Mesothelial cell of epicardium (in vitro differentiated cells): Measurements from ENCODE around the gene PPY. TPM values are rescaled to one million over a fixed set of nuclear protein-coding genes. Genes with fewer than 3 reads are reported as not detected.

ENCODE experiments used
- DNase-seq, 2 experiments: peaks; one replicate each; pipeline ENCODE4 v3.0.0; 2021; ENCODE audit warnings: low spot score in 2 of 2; ENCODE audit not compliant: unreplicated experiment in 2 of 2
- H3K27ac Mint-ChIP-seq: 2 replicates; pipeline ENCODE4 v1.8.0; 2021; ENCODE audit warnings: mixed read lengths
- H3K27me3 Mint-ChIP-seq: 2 replicates; pipeline ENCODE4 v1.8.0; 2021; ENCODE audit warnings: low read depth, mixed read lengths
- H3K36me3 Mint-ChIP-seq: 2 replicates; pipeline ENCODE4 v1.8.0; 2021; ENCODE audit warnings: mixed read lengths
- H3K4me1 Mint-ChIP-seq: 2 replicates; pipeline ENCODE4 v1.8.0; 2021; ENCODE audit warnings: mixed read lengths
- H3K4me3 Mint-ChIP-seq: 2 replicates; pipeline ENCODE4 v1.8.0; 2021; ENCODE audit warnings: mild to moderate bottlenecking, moderate library complexity, mixed read lengths
- H3K9me3 Mint-ChIP-seq: 2 replicates; pipeline ENCODE4 v1.8.0; 2021; ENCODE audit warnings: mixed read lengths
- total RNA-seq: library from RNA; stranded (reverse); gene quantifications from 3 replicates; pipeline ENCODE4 v1.2.1, GENCODE V29; 2021
- TF ChIP-seq, protein P1 (sequence below): fragments of 200-600 bp; sonication (generic); IDR thresholded peaks from one replicate; pipeline ENCODE4 v1.5.0; 2021; ENCODE audit warnings: antibody characterized with exemption; ENCODE audit not compliant: unreplicated experiment

PPY gene, protein sequence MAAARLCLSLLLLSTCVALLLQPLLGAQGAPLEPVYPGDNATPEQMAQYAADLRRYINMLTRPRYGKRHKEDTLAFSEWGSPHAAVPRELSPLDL
- total RNA-seq: not detected in 3 replicates

DNA sequence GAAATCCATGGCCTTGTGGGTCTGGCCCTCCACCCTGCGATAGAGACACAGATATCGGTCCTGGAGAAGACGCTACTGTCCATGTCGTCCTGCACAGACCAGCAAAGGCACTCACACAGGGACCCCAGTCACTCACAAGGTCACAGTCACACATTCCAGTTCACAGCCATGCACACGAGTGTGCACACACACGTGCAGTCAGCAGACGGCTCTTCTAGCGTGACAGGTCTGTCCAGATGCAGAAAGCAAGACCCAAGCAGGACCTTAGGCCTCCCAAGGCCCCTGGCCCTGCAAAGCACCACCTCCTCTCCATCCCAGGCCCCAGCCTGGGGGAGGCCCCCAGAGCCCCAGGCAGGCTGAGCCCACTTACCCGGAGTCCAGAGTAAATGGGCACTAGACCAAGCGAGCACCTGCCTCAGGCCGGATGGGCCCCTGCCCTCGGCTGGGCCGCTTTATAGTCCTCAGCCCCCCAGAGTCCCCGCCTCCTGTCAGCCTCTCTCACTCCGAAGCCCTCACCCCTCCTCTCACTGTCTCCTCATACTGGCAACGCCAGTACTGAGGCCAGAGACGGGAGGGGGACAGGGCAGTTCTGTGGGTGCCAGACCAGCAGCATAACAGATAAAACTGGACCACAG lies at the start of gene PPY:
TSS of gene PPY (minus strand) at position 426 of the 635 bp plus-strand sequence. CDS start 822 bp downstream, outside the sequence.
- peaks cover 14% of the 10 kb centered on the region for H3K4me1 Mint-ChIP-seq
- TF ChIP-seq, protein P1, sequence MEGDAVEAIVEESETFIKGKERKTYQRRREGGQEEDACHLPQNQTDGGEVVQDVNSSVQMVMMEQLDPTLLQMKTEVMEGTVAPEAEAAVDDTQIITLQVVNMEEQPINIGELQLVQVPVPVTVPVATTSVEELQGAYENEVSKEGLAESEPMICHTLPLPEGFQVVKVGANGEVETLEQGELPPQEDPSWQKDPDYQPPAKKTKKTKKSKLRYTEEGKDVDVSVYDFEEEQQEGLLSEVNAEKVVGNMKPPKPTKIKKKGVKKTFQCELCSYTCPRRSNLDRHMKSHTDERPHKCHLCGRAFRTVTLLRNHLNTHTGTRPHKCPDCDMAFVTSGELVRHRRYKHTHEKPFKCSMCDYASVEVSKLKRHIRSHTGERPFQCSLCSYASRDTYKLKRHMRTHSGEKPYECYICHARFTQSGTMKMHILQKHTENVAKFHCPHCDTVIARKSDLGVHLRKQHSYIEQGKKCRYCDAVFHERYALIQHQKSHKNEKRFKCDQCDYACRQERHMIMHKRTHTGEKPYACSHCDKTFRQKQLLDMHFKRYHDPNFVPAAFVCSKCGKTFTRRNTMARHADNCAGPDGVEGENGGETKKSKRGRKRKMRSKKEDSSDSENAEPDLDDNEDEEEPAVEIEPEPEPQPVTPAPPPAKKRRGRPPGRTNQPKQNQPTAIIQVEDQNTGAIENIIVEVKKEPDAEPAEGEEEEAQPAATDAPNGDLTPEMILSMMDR: no peak

DNA sequence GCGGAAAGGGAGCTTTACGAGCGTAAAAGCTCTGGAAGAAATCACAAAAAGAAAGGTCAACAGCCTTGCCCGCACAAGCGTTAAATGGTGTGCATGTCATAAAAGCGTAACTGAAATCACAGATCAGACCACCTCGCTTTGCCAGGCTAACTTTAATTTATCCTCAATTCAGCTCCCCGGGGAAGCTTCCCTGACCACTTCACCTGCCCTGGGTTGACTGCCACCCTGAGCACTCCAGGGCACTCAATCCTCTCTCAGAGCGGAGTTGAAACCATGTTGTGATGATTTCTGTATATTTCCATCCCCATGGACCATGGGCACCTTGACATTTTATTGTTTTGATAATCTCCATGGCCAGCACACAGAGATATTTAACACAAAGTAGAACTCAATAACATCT lies 46.0 kb upstream of the PPY start:
- H3K4me3 Mint-ChIP-seq: no peak overlapping the region
- DNase-seq: no peak
- H3K9me3 Mint-ChIP-seq: no peaks in the 10 kb centered on the region
- H3K27me3 Mint-ChIP-seq: peaks cover 57% of the 10 kb centered on the region
- H3K36me3 Mint-ChIP-seq: no peaks in the 10 kb centered on the region
- TF ChIP-seq, protein P1: no peak
- no peak overlapping the region for H3K27ac Mint-ChIP-seq
- no peaks in the 10 kb centered on the region for H3K4me1 Mint-ChIP-seq

More for the DNA sequence above, at the start of gene PPY:
- no peak for DNase-seq
- peaks cover 20% of the 10 kb centered on the region for H3K27me3 Mint-ChIP-seq
- no peaks in the 10 kb centered on the region for H3K9me3 Mint-ChIP-seq
- H3K4me3 Mint-ChIP-seq: no peak within 1 kb of the TSS
- H3K27ac Mint-ChIP-seq: no peak within 1 kb of the TSS
- no peaks in the 10 kb centered on the region for H3K36me3 Mint-ChIP-seq

DNA sequence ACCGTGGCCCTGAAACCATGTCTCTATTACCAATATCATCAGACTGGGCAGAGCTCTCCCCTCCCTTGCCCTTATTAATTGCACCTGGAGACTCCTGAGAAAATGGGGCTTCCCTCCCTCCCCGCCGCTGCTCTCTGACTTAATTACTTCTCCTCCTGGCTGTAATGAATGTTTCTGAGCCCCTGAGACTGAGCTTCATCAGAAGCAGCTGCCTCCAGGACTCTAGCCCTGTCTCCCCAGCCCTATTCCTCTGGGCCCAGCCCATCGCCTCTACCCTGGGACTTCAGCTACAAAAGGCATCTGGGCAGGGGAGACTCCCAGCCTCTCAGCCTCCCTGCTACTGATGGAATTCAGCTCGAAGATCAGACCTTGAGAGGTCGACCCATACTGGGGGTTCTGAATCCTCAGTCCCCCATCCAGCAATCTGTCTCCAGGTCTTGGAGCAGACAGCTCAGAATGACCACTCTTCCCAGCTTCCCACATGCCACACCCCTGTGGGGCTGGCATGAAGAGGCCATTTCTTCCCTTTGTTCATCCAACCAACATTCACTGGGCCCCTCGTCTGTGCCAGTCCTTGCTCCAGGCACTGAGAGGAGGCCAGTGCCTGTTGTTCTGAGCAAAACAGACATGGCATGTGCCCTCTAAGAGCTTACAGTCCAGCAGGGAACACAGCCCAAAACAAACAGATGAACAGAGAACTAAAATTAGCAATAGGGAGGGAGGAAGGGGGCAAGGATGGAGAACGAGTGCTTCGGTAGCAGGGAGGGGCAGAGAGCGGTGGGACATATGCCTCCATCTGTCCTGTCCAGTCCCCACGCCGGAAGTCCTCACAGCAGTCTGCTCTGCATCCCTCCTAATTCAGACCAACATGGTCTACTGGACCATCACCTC lies 45.1 kb upstream of the PPY start:
- Mint-ChIP-seq H3K27me3 (peaks cover 66% of the 10 kb centered on the region), H3K9me3 (no peaks in the 10 kb centered on the region), H3K4me3 (no peak overlapping the region), H3K4me1 (no peaks in the 10 kb centered on the region), H3K36me3 (no peaks in the 10 kb centered on the region), H3K27ac (no peak overlapping the region)
- TF ChIP-seq, protein P1: no peak
- DNase-seq: no peak

DNA sequence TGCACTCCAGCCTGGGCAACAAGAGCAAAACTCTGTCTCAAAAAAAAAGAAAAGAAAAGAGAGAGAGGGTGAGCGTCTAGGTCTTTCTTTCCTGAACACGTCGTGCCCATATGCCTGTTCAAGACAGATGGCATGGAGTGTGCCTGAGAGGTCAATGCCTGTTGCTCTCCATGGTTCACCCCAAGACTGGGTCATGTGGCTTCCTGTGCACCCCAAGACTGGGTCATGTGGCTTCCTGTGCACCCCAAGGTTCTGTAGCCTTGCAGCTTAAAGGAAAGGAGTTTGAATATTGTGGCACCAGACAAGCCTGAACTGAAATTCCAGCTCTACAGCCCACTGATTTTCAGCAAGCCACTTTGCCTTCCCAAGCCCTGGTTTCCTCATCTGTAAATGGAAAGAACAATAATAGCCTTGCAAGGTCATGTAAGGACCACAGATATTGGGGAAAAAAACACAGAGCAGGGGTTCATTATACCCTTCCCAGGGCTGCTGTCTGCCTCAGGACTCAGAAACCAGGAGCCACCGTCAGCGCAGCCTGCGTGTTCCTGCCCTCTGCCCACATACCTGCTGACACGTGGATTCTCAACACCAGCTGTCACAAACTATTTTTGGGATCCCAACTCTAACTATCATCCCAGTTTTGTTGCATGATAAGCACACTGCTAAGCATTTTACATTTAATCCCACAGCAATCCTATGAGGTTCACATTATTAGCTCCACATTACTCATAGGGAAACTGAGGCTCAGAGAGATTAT lies 44.1 kb upstream of the PPY start:
- Mint-ChIP-seq H3K9me3 (no peaks in the 10 kb centered on the region), H3K27me3 (peaks cover 75% of the 10 kb centered on the region), H3K4me3 (no peak overlapping the region), H3K4me1 (no peaks in the 10 kb centered on the region), H3K27ac (no peak overlapping the region), H3K36me3 (no peaks in the 10 kb centered on the region)
- TF ChIP-seq, protein P1: no peak
- no peak for DNase-seq

DNA sequence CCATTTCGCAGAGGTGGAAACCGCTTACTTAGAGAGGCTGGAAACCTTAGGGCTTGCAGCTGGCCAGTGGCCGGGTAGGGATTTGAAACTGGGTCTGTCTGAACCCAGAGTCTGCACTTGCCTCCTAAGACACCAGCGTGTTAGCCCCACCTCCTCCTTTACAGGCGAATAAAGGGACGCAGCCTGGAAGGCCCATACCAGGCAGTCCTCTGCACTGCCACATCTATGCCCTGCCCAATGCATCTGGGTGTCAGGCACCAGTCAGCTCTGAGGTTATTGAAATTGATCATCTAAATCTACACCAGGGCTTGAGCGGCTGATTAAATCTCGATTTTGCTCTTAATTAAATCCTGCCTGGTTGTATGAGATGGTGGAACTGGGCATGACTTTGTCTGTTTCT lies 42.2 kb upstream of the PPY start:
- H3K27ac Mint-ChIP-seq: no peak overlapping the region
- H3K4me1 Mint-ChIP-seq: no peaks in the 10 kb centered on the region
- TF ChIP-seq, protein P1: no peak
- peak overlapping the region; percentile 50 for H3K4me3 Mint-ChIP-seq
- H3K36me3 Mint-ChIP-seq: no peaks in the 10 kb centered on the region
- DNase-seq: no peak
- peaks cover 92% of the 10 kb centered on the region for H3K27me3 Mint-ChIP-seq
- no peaks in the 10 kb centered on the region for H3K9me3 Mint-ChIP-seq
